Adrenal gland (tissue), 12 donors: ENCODE results near the gene DNAJB2. TPM values are rescaled to one million over a fixed set of nuclear protein-coding genes. Genes with fewer than 3 reads are reported as not detected.

ENCODE experiments used
- DNase-seq, 7 donors: peaks; one replicate each; pipeline ENCODE4 v3.0.0-alpha.2; 2019 to 2020
- H3K27ac ChIP-seq, 5 donors: fragments of 200-600 bp; sonication (generic) in 4 of 5; 1 replicate in 3 of 5; 2 replicates in 2 of 5; pipeline versions ENCODE4 v1.5.1 to v1.8.0; 2016 to 2020; ENCODE audit warnings: mild to moderate bottlenecking in 1 of 5
- H3K27me3 ChIP-seq: fragments of 200-600 bp; 2 replicates; pipeline ENCODE4 v1.8.0; 2021
- H3K36me3 ChIP-seq, 2 donors: fragments of 200-600 bp; replicated peaks in 1 of 2; 1 replicate in 1 of 2; 2 replicates in 1 of 2; pipeline versions ENCODE4 v1.5.1 to v1.8.0; 2018 to 2022
- H3K4me1 ChIP-seq, 2 donors: fragments of 200-600 bp; replicated peaks in 1 of 2; 1 replicate in 1 of 2; 2 replicates in 1 of 2; pipeline versions ENCODE4 v1.5.1 to v1.8.0; 2018 to 2021
- H3K4me3 ChIP-seq, 4 donors: fragments of 200-600 bp; sonication (generic) in 3 of 4; one replicate each; pipeline ENCODE4 v1.5.1; 2016 to 2018
- H3K9me3 ChIP-seq, 3 donors: fragments of 200-600 bp; sonication (generic) in 1 of 3; replicated peaks in 1 of 3; 1 replicate in 2 of 3; 2 replicates in 1 of 3; pipeline versions ENCODE4 v1.5.1 to v1.8.0; 2016 to 2021
- POLR2A ChIP-seq, 2 donors: fragments of 450-650 bp; IDR thresholded peaks; one replicate each; pipeline ENCODE4 v1.6.1; 2017; ENCODE audit warnings: antibody characterized with exemption in 2 of 2, mild to moderate bottlenecking in 2 of 2, moderate library complexity in 1 of 2
- WGBS, 4 donors: extraction: QIAGEN DNeasy Blood & Tissue Kit in 2 of 4; methylation state at CpG; one replicate each; pipeline versions ENCODE4 v1.1.5 to v1.1.7; 2013 to 2017; 5-methylcytosine and 5-hydroxymethylcytosine counted together
- intact Hi-C, 2 donors: fragments of 100-400 bp; cut with DNase I; formaldehyde crosslinking; loops; one replicate each; pipeline versions ENCODE4 v1.14.1 to v1.15.0; 2022 to 2023
- microRNA counts, 2 donors: library from miRNA; unstranded; fragments of <30 nt; microRNA quantifications; one replicate each; lab custom pipeline; 2016
- microRNA-seq, 3 donors: library from miRNA; unstranded; fragments of <30 nt; microRNA quantifications; one replicate each; pipeline ENCODE4, GENCODE V29; 2017 to 2020
- polyA plus RNA-seq, 3 donors: library from polyadenylated mRNA; stranded (reverse); fragments of 200-250 nt in 2 of 3; fragments of 350-450 nt in 1 of 3; fragmentation: Illumina TruSeq in 1 of 3; extraction: RNeasy Lipid Tissue Mini Kit (QIAGEN cat#74804) in 1 of 3; gene quantifications; one replicate each; pipeline ENCODE4 v1.2.3, GENCODE V29; 2013 to 2014
- small RNA-seq, 2 donors: library from RNA; depleted of rRNA; stranded (forward); fragments of <200 nt; gene quantifications; one replicate each; pipeline ENCODE3, GENCODE V24; 2016
- total RNA-seq, 9 donors: library from RNA; depleted of rRNA in 4 of 9; stranded (reverse); fragments of >200 nt in 4 of 9; fragments of 120-200 nt in 1 of 9; fragmentation: NEBNext Ultra II Directional in 1 of 9; extraction: Animal tissue kit (Norgen Biotek cat#: 25700) in 1 of 9; gene quantifications; one replicate each; pipeline versions ENCODE4 v1.1.0 to v1.2.4, GENCODE V29; 2013 to 2023
- TF ChIP-seq, protein P1 (sequence below), 6 experiments: fragments of 450-650 bp in 4 of 6; fragments of 200-600 bp in 2 of 6; sonication (generic) in 1 of 6; IDR thresholded peaks; 1 replicate in 5 of 6; 2 replicates in 1 of 6; pipeline versions ENCODE4 v1.5.1 to v1.8.0; 2016 to 2021; ENCODE audit warnings: antibody characterized with exemption in 6 of 6, mild to moderate bottlenecking in 2 of 6, moderate library complexity in 1 of 6
- donor health status: healthy with polysubstance abuse.
- donor health status: Bipolar disorder and iron deficiency.
- donor health status: DM: yes; HTN: yes; CAD: no.
- donor health status: DM: no; HTN: no; CAD: no.
- donor health status: DM: no; HTN: no; CAD: no.
- donor health status: DM: yes; HTN: yes; CAD: no.

Gene DNAJB2
- total and polyA plus RNA-seq, 12 donors, result 80.6 to 201 (median 137) TPM

DNA sequence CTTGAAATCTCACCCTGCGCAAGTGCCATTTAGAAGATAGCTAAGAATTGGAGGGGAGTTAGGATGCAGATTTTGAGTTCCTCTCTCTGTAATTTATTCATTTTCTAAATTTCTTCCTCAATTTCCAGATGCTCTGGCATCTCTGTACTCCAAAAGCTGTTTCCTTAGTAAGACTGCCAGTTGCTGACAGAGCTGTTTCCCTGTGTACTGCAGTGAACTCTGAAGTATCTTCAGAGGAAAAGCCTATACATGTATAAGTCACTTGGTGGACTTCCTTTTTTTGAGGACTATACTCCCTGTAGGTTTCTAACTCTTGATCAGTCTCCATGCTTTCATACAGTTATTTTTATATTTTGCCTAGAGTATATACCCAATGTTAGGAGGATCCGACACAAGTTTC, 54.9 kb downstream of the DNAJB2 start:
- Histone ChIP-seq H3K9me3 (no peaks in the 10 kb centered on the region), H3K4me3 (no peak overlapping the region), H3K36me3 (no peaks in the 10 kb centered on the region), H3K27me3 (peaks cover 12% of the 10 kb centered on the region), H3K4me1 (no peaks in the 10 kb centered on the region), H3K27ac (no peak overlapping the region)
- intact Hi-C loops, result no loop called here
- no peak for DNase-seq
- TF ChIP-seq POLR2A (IDR thresholded peaks at IDR 0.05), result no peak
- TF ChIP-seq, protein P1, sequence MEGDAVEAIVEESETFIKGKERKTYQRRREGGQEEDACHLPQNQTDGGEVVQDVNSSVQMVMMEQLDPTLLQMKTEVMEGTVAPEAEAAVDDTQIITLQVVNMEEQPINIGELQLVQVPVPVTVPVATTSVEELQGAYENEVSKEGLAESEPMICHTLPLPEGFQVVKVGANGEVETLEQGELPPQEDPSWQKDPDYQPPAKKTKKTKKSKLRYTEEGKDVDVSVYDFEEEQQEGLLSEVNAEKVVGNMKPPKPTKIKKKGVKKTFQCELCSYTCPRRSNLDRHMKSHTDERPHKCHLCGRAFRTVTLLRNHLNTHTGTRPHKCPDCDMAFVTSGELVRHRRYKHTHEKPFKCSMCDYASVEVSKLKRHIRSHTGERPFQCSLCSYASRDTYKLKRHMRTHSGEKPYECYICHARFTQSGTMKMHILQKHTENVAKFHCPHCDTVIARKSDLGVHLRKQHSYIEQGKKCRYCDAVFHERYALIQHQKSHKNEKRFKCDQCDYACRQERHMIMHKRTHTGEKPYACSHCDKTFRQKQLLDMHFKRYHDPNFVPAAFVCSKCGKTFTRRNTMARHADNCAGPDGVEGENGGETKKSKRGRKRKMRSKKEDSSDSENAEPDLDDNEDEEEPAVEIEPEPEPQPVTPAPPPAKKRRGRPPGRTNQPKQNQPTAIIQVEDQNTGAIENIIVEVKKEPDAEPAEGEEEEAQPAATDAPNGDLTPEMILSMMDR (IDR thresholded peaks at IDR 0.05), result no peak
- 83 to 95% (median 87%) methylated on average over 2 of the region's 2 CpGs for WGBS, 4 donors

- 42 to 54% (median 44%) methylated on average over 5 of the region's 5 CpGs for WGBS, 4 donors
- no peak for TF ChIP-seq POLR2A (IDR thresholded peaks at IDR 0.05)
- TF ChIP-seq, protein P1 (IDR thresholded peaks at IDR 0.05), result no peak
- no peaks in the 10 kb centered on the region for H3K36me3 ChIP-seq
- peaks cover 12% of the 10 kb centered on the region for H3K27me3 ChIP-seq
- no peak overlapping the region for H3K27ac ChIP-seq
- no peaks in the 10 kb centered on the region for H3K9me3 ChIP-seq
- intact Hi-C loops, result no loop called here
- no peak overlapping the region for H3K4me3 ChIP-seq
- H3K4me1 ChIP-seq, result no peaks in the 10 kb centered on the region
- peak in 1 of 7 donors; percentile 48 for DNase-seq
Measured at GRCh38 chr2:219335373-219335786, 56.2 kb downstream of the DNAJB2 start.

MicroRNAs within 50 kb of the gene (microRNA counts, 767-probe panel; counts per million panel counts)
- 0 counts per million in 2 donors for microRNA hsa-miR-153 (lab: Ali Mortazavi, UCI)

Small RNA genes lying within 50 kb of the gene (microRNA-seq; reads per million reads assigned to microRNA genes)
- gene MIR153-1, result 0 reads per million in 3 donors

Small RNA genes lying within 50 kb of the gene (small RNA-seq; reads per million reads assigned to genes)
- gene MIR153-1, result 0.12 to 0.67 reads per million in 2 donors

Other genes with a start within 250 kb of the DNAJB2 start
- gene CFAP65, start 237.8 kb upstream of the DNAJB2 start, total RNA-seq, result under 1 TPM in 2 of 9 donors, not detected in 7; 0.04 to 0.06 TPM
- under 1 TPM; 0.05 to 0.16 (median 0.10) TPM for gene CFAP65, start 237.8 kb upstream of the DNAJB2 start, polyA plus RNA-seq
- gene IHH, start 218.4 kb upstream of the DNAJB2 start, total RNA-seq, result under 1 TPM in 1 of 9 donors, not detected in 8; 0.11 TPM
- gene IHH, start 218.4 kb upstream of the DNAJB2 start, polyA plus RNA-seq, result under 1 TPM in 1 of 3 donors, not detected in 2; 0.17 TPM
- 10 to 100 TPM; 11.9 to 22.9 (median 17.8) TPM for gene NHEJ1, start 118.6 kb upstream of the DNAJB2 start, total RNA-seq
- 10 to 100 TPM in 1 of 3 donors, 1 to 10 TPM in 2; 5.7 to 26.0 (median 7.1) TPM for gene NHEJ1, start 118.6 kb upstream of the DNAJB2 start, polyA plus RNA-seq
- gene SLC23A3, start 109.3 kb upstream of the DNAJB2 start, total RNA-seq, result 1 to 10 TPM in 2 of 9 donors, under 1 TPM in 5, not detected in 2; 0.14 to 2.9 (median 0.83) TPM
- 1 to 10 TPM in 1 of 3 donors, under 1 TPM in 2; 0.11 to 4.3 (median 0.84) TPM for gene SLC23A3, start 109.3 kb upstream of the DNAJB2 start, polyA plus RNA-seq
- 100 to 1,000 TPM in 6 of 9 donors, 10 to 100 TPM in 3; 32.6 to 137 (median 110) TPM for gene CNPPD1, start 102.4 kb upstream of the DNAJB2 start, total RNA-seq
- 10 to 100 TPM; 46.9 to 62.7 (median 61.0) TPM for gene CNPPD1, start 102.4 kb upstream of the DNAJB2 start, polyA plus RNA-seq
- 100 to 1,000 TPM in 5 of 9 donors, 10 to 100 TPM in 4; 63.3 to 159 (median 114) TPM for gene RETREG2, start 101.1 kb upstream of the DNAJB2 start, total RNA-seq
- 10 to 100 TPM; 30.1 to 63.3 (median 47.6) TPM for gene RETREG2, start 101.1 kb upstream of the DNAJB2 start, polyA plus RNA-seq
- 100 to 1,000 TPM in 1 of 9 donors, 10 to 100 TPM in 8; 28.7 to 156 (median 34.5) TPM for gene ZFAND2B, start 72.6 kb upstream of the DNAJB2 start, total RNA-seq
- 10 to 100 TPM; 24.7 to 85.5 (median 48.3) TPM for gene ZFAND2B, start 72.6 kb upstream of the DNAJB2 start, polyA plus RNA-seq
- 10 to 100 TPM; 10.1 to 85.1 (median 26.8) TPM for gene ABCB6, start 60.4 kb upstream of the DNAJB2 start, total RNA-seq
- 10 to 100 TPM; 22.4 to 73.3 (median 71.2) TPM for gene ABCB6, start 60.4 kb upstream of the DNAJB2 start, polyA plus RNA-seq
- gene ATG9A, start 49.7 kb upstream of the DNAJB2 start, total RNA-seq, result 10 to 100 TPM; 27.3 to 73.1 (median 57.8) TPM
- gene ATG9A, start 49.7 kb upstream of the DNAJB2 start, polyA plus RNA-seq, result 10 to 100 TPM; 13.0 to 37.6 (median 26.5) TPM
- gene ANKZF1, start 49.6 kb upstream of the DNAJB2 start, total RNA-seq, result 10 to 100 TPM; 11.5 to 60.1 (median 36.8) TPM
- 10 to 100 TPM; 15.0 to 93.1 (median 50.4) TPM for gene ANKZF1, start 49.6 kb upstream of the DNAJB2 start, polyA plus RNA-seq
- 10 to 100 TPM in 7 of 9 donors, 1 to 10 TPM in 2; 6.3 to 25.0 (median 14.2) TPM for gene GLB1L, start 33.9 kb upstream of the DNAJB2 start, total RNA-seq
- gene GLB1L, start 33.9 kb upstream of the DNAJB2 start, polyA plus RNA-seq, result 10 to 100 TPM; 12.6 to 18.1 (median 14.9) TPM
- 10 to 100 TPM; 19.2 to 55.8 (median 26.8) TPM for gene STK16, start 33.9 kb upstream of the DNAJB2 start, total RNA-seq
- gene STK16, start 33.9 kb upstream of the DNAJB2 start, polyA plus RNA-seq, result 10 to 100 TPM; 24.7 to 27.1 (median 26.8) TPM
- under 1 TPM in 1 of 9 donors, not detected in 8; 0.14 TPM for gene TUBA4B, start 26.1 kb upstream of the DNAJB2 start, total RNA-seq
- under 1 TPM in 1 of 3 donors, not detected in 2; 0.07 TPM for gene TUBA4B, start 26.1 kb upstream of the DNAJB2 start, polyA plus RNA-seq
- gene TUBA4A, start 25.4 kb upstream of the DNAJB2 start, total RNA-seq, result 100 to 1,000 TPM in 1 of 9 donors, 10 to 100 TPM in 8; 16.6 to 207 (median 26.4) TPM
- gene TUBA4A, start 25.4 kb upstream of the DNAJB2 start, polyA plus RNA-seq, result 100 to 1,000 TPM in 1 of 3 donors, 10 to 100 TPM in 2; 13.4 to 741 (median 39.6) TPM
- gene PTPRN, start 30.0 kb downstream of the DNAJB2 start, total RNA-seq, result 100 to 1,000 TPM in 1 of 9 donors, 10 to 100 TPM in 2, 1 to 10 TPM in 4, under 1 TPM in 1, not detected in 1; 0.39 to 106 (median 8.9) TPM
- 10 to 100 TPM in 2 of 3 donors, 1 to 10 TPM in 1; 8.5 to 45.3 (median 26.7) TPM for gene PTPRN, start 30.0 kb downstream of the DNAJB2 start, polyA plus RNA-seq
- not detected for gene RESP18, start 53.4 kb downstream of the DNAJB2 start, total RNA-seq
- not detected for gene RESP18, start 53.4 kb downstream of the DNAJB2 start, polyA plus RNA-seq
- 10 to 100 TPM; 33.5 to 59.2 (median 50.6) TPM for gene DNPEP, start 108.5 kb downstream of the DNAJB2 start, total RNA-seq
- gene DNPEP, start 108.5 kb downstream of the DNAJB2 start, polyA plus RNA-seq, result 100 to 1,000 TPM in 1 of 3 donors, 10 to 100 TPM in 2; 30.0 to 107 (median 93.9) TPM
- 10 to 100 TPM in 3 of 9 donors, 1 to 10 TPM in 5, under 1 TPM in 1; 0.94 to 46.5 (median 7.9) TPM for gene DES, start 139.0 kb downstream of the DNAJB2 start, total RNA-seq
- 100 to 1,000 TPM in 1 of 3 donors, 10 to 100 TPM in 2; 58.4 to 283 (median 60.1) TPM for gene DES, start 139.0 kb downstream of the DNAJB2 start, polyA plus RNA-seq
- gene SPEG, start 155.5 kb downstream of the DNAJB2 start, total RNA-seq, result 10 to 100 TPM in 1 of 9 donors, 1 to 10 TPM in 6, under 1 TPM in 2; 0.66 to 14.8 (median 4.1) TPM
- 100 to 1,000 TPM in 1 of 3 donors, 10 to 100 TPM in 1, 1 to 10 TPM in 1; 4.3 to 178 (median 40.1) TPM for gene SPEG, start 155.5 kb downstream of the DNAJB2 start, polyA plus RNA-seq
- 10 to 100 TPM; 23.0 to 60.6 (median 26.7) TPM for gene GMPPA, start 219.5 kb downstream of the DNAJB2 start, total RNA-seq
- gene GMPPA, start 219.5 kb downstream of the DNAJB2 start, polyA plus RNA-seq, result 10 to 100 TPM; 36.8 to 72.2 (median 38.5) TPM
- 1 to 10 TPM in 2 of 9 donors, under 1 TPM in 3, not detected in 4; 0.15 to 2.2 (median 0.83) TPM for gene ASIC4, start 235.1 kb downstream of the DNAJB2 start, total RNA-seq
- gene ASIC4, start 235.1 kb downstream of the DNAJB2 start, polyA plus RNA-seq, result 10 to 100 TPM in 1 of 3 donors, 1 to 10 TPM in 1, under 1 TPM in 1; 0.31 to 16.3 (median 1.8) TPM